Transverse colon (tissue), 3 donors: ENCODE results near the gene TRHDE.

Experiments used
- POLR2A ChIP-seq: fragments of 450-650 bp; IDR thresholded peaks from one replicate; pipeline ENCODE4 v1.6.1; 2016; ENCODE audit warnings: antibody characterized with exemption, mild to moderate bottlenecking, moderate library complexity
- TF ChIP-seq, protein P1 (sequence below), 5 experiments: fragments of 200-600 bp in 3 of 5; fragments of 450-650 bp in 2 of 5; sonication (generic) in 3 of 5; IDR thresholded peaks; 1 replicate in 2 of 5; 2 replicates in 3 of 5; pipeline ENCODE4 v1.5.1; 2016 to 2017; ENCODE audit warnings: antibody characterized with exemption in 5 of 5, inconsistent platforms in 3 of 5, mild to moderate bottlenecking in 2 of 5, moderate library complexity in 1 of 5

DNA sequence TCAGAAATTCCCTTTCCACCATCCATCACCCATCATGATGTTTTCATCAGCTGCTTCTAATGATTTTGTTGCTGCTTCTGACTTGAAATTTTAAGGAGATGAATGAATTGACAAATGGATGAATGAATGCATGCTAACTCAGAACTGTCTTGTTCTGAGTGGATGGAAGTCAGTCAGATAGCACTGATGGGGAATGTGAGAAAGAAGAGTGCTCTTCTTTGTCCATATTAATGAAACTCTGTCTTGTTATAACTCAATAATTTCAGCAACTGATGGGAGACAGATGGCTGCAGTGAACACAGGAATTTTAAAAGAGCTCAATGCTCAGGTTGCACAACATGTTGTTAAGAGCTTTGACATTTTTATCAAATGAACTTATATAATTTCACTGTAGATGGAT lies 422.0 kb downstream of the TRHDE start:
- TF ChIP-seq, protein P1, sequence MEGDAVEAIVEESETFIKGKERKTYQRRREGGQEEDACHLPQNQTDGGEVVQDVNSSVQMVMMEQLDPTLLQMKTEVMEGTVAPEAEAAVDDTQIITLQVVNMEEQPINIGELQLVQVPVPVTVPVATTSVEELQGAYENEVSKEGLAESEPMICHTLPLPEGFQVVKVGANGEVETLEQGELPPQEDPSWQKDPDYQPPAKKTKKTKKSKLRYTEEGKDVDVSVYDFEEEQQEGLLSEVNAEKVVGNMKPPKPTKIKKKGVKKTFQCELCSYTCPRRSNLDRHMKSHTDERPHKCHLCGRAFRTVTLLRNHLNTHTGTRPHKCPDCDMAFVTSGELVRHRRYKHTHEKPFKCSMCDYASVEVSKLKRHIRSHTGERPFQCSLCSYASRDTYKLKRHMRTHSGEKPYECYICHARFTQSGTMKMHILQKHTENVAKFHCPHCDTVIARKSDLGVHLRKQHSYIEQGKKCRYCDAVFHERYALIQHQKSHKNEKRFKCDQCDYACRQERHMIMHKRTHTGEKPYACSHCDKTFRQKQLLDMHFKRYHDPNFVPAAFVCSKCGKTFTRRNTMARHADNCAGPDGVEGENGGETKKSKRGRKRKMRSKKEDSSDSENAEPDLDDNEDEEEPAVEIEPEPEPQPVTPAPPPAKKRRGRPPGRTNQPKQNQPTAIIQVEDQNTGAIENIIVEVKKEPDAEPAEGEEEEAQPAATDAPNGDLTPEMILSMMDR (IDR thresholded peaks at IDR 0.05) = no peak
- TF ChIP-seq POLR2A = no peak
